Uterus (tissue), 4 donors: ENCODE data around the gene B4GALNT3. TPM values are rescaled to one million over a fixed set of nuclear protein-coding genes. Genes with fewer than 3 reads are reported as not detected.

Experiments
- DNase-seq, 2 donors: peaks; one replicate each; pipeline ENCODE4 v3.0.0-alpha.2; 2019 to 2020
- H3K27ac ChIP-seq, 2 donors: fragments of 200-600 bp; sonication (generic); 1 replicate in 1 of 2; 2 replicates in 1 of 2; pipeline ENCODE4 v1.5.1; 2016 to 2018
- H3K27me3 ChIP-seq, 2 donors: fragments of 200-600 bp; sonication (generic); one replicate each; pipeline ENCODE4 v1.5.1; 2018 to 2019; ENCODE audit warnings: control low read depth in 1 of 2
- H3K36me3 ChIP-seq, 2 donors: fragments of 200-600 bp; sonication (generic); one replicate each; pipeline ENCODE4 v1.5.1; 2019; ENCODE audit warnings: control low read depth in 1 of 2
- H3K4me1 ChIP-seq, 2 donors: fragments of 200-600 bp; sonication (generic); one replicate each; pipeline ENCODE4 v1.5.1; 2018 to 2019; ENCODE audit warnings: control low read depth in 1 of 2
- H3K4me3 ChIP-seq, 2 donors: fragments of 200-600 bp; sonication (generic); 1 replicate in 1 of 2; 2 replicates in 1 of 2; pipeline ENCODE4 v1.5.1; 2018 to 2019; ENCODE audit warnings: mild to moderate bottlenecking in 1 of 2
- H3K9me3 ChIP-seq, 2 donors: fragments of 200-600 bp; sonication (generic); one replicate each; pipeline ENCODE4 v1.5.1; 2019; ENCODE audit warnings: control low read depth in 1 of 2
- POLR2A ChIP-seq, 2 donors: fragments of 450-650 bp; IDR thresholded peaks; one replicate each; pipeline ENCODE4 v1.6.1; 2016; ENCODE audit warnings: antibody characterized with exemption in 2 of 2, mild to moderate bottlenecking in 1 of 2, moderate library complexity in 1 of 2
- intact Hi-C: fragments of 100-400 bp; cut with DNase I; formaldehyde crosslinking; loops from one replicate; pipeline ENCODE4 v1.15.1; 2023; ENCODE audit warnings: low total_unique reads
- total RNA-seq, 4 donors: library from RNA; depleted of rRNA in 3 of 4; stranded (reverse); fragments of >200 nt in 3 of 4; gene quantifications; one replicate each; pipeline versions ENCODE4 v1.1.0 to v1.2.4, GENCODE V29; 2014 to 2023
- TF ChIP-seq, protein P1 (sequence below), 4 experiments: fragments of 200-600 bp in 2 of 4; fragments of 450-650 bp in 2 of 4; sonication (generic) in 2 of 4; IDR thresholded peaks; one replicate each; pipeline ENCODE4 v1.5.1; 2016 to 2019; ENCODE audit warnings: antibody characterized with exemption in 4 of 4, mild to moderate bottlenecking in 2 of 4, moderate library complexity in 1 of 4
- donor health status: DM: yes; HTN: yes; CAD: no.

B4GALNT3 gene
- total RNA-seq, 4 donors from 2014 or later, result 2.2 to 29.2 (median 3.1) TPM

DNA sequence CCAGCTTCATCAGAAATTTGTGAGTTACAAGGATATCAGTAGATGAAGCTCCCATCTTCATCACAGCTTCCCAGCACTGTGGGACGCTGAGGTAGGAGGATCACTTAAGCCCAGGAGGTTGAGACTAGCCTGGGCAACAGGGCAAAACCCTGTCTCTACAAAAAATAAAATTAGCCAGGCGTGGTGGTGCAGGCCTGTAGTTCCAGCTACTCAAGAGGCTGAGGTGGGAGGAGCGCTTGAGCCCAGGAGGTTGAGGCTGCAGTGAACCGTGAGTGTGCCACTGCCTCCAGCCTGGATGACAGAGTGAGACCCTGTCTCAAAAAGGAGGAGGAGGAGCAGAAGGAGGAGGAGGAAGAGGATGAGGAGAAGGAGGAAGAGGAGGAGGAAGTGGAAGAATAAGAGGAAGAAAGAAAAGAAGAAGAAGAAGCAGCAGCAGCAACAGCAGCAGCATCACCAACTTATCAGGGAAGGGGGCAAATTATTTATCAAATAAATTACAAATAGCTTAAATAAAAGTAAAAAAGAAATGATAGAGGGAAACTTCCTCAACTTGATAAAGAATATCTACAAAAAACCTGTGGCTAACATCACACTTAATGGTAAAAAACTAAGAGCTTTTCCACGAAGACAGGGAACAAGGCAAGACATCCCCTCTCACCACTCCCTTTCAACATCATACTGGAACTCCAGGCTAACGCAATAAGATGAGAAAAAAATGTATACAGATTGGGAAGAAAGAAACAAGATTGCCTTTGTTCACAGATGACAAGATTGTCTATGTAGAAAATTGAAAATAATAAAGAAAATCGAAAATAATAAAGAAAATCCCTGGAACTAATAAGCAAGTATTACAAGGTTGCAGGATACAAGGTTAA, 133.9 kb downstream of the B4GALNT3 start:
- TF ChIP-seq, protein P1, sequence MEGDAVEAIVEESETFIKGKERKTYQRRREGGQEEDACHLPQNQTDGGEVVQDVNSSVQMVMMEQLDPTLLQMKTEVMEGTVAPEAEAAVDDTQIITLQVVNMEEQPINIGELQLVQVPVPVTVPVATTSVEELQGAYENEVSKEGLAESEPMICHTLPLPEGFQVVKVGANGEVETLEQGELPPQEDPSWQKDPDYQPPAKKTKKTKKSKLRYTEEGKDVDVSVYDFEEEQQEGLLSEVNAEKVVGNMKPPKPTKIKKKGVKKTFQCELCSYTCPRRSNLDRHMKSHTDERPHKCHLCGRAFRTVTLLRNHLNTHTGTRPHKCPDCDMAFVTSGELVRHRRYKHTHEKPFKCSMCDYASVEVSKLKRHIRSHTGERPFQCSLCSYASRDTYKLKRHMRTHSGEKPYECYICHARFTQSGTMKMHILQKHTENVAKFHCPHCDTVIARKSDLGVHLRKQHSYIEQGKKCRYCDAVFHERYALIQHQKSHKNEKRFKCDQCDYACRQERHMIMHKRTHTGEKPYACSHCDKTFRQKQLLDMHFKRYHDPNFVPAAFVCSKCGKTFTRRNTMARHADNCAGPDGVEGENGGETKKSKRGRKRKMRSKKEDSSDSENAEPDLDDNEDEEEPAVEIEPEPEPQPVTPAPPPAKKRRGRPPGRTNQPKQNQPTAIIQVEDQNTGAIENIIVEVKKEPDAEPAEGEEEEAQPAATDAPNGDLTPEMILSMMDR (IDR thresholded peaks at IDR 0.05), result no peak
- no peak for TF ChIP-seq POLR2A (IDR thresholded peaks at IDR 0.05)
- Histone ChIP-seq H3K9me3 (no peaks in the 10 kb centered on the region), H3K27ac (no peak overlapping the region), H3K27me3 (no peaks in the 10 kb centered on the region), H3K4me3 (no peak overlapping the region), H3K36me3 (no peaks in the 10 kb centered on the region), H3K4me1 (no peaks in the 10 kb centered on the region)
- intact Hi-C loops, result no loop called here
- DNase-seq, result no peak

DNA sequence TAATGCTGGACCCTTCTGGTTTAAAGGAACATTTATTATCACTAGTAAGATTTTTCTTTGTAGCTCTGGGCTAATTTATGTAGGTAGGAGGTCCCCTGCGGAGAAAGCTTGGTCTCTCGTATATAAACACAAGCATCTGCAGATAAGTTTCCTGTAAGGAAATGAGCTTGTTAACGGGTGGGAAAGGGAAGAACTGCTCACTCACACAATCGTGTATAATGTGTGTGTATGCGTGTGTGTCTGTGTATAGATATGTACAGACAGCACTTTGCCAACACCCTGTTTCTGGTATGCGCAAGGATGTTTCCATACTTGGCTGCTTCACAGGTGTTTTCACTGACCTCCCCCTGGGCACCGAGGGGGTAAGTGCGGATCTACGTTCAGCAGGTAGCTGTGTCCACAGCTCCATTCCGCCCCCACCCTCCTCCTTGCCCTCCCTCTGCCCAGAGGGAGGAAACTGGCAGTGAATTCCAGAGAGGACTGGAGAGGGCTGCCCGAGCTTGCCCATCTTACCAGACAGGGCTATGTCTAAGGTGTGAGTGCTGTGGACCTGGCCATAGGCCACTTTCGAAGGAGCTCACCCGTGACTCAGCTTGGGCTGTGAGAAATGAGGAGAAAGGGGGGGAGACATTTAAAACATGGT, 138.3 kb downstream of the B4GALNT3 start:
- no peak overlapping the region for H3K27ac ChIP-seq
- H3K4me1 ChIP-seq, result no peaks in the 10 kb centered on the region
- TF ChIP-seq, protein P1 (IDR thresholded peaks at IDR 0.05), result no peak
- no peak for TF ChIP-seq POLR2A (IDR thresholded peaks at IDR 0.05)
- no peaks in the 10 kb centered on the region for H3K36me3 ChIP-seq
- no peak for DNase-seq
- no peaks in the 10 kb centered on the region for H3K9me3 ChIP-seq
- no peaks in the 10 kb centered on the region for H3K27me3 ChIP-seq
- intact Hi-C loops, result no loop called here
- H3K4me3 ChIP-seq, result no peak overlapping the region

DNA sequence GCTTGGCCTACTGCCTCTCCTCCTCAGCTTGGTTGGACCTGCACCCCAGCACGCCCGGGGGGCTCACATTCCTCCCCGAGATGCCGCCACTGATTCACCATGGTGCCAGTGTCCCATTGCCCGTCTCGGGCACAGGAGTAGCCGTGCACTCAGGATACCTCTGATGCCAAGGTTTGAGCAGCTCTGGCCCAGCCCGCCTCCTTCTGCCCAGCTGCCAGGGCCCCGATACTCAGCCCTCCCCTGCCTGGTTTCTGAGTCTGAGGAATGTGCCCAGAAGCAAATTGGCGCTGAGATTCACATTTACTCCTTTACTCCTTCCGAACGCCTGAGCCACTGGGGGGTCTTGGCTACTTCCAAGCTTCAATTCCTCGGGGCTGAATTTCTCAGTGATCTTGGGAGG, 140.0 kb downstream of the B4GALNT3 start:
- Histone ChIP-seq H3K9me3 (no peaks in the 10 kb centered on the region), H3K27me3 (no peaks in the 10 kb centered on the region), H3K27ac (no peak overlapping the region), H3K36me3 (no peaks in the 10 kb centered on the region), H3K4me1 (no peaks in the 10 kb centered on the region), H3K4me3 (no peak overlapping the region)
- intact Hi-C loops, result no loop called here
- DNase-seq, result no peak
- TF ChIP-seq, protein P1 (IDR thresholded peaks at IDR 0.05), result no peak
- TF ChIP-seq POLR2A (IDR thresholded peaks at IDR 0.05), result no peak

DNA sequence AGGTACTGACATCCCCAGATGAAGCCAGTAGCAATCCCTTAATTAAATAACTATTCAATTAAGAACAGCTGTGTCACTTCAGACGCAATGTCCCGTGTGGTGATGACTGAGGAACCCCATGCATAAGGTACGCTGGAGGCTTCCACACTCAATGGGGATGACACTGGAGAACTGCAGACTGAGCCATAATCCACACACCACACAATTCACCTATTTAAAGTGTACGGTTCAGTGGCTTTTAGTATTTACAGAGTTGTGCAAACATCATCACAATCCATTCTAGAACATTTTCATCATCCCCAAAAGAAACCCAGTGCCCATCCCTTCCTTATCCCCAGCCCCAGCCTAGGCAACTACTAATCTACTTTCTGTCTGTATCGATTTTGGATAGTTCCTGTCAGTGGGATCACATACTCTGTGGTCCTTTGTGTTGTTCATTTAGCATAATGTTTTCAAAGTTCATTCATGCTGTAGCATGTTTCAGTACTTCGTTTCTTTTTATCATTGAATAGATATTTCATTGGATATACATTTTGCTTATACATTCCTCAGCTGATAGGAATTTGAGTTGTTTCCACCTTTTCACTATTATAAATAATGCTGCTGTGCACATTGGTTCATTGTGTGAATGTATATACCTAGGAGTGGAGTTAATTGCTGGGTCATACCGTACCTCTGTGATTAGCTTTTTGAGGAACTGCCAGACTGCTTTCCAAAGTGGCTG, 142.4 kb downstream of the B4GALNT3 start:
- intact Hi-C loops, result no loop called here
- no peak for TF ChIP-seq POLR2A (IDR thresholded peaks at IDR 0.05)
- TF ChIP-seq, protein P1 (IDR thresholded peaks at IDR 0.05), result no peak
- no peak overlapping the region for H3K27ac ChIP-seq
- no peaks in the 10 kb centered on the region for H3K36me3 ChIP-seq
- H3K27me3 ChIP-seq, result no peaks in the 10 kb centered on the region
- H3K9me3 ChIP-seq, result no peaks in the 10 kb centered on the region
- no peak overlapping the region for H3K4me3 ChIP-seq
- H3K4me1 ChIP-seq, result no peaks in the 10 kb centered on the region
- no peak for DNase-seq

DNA sequence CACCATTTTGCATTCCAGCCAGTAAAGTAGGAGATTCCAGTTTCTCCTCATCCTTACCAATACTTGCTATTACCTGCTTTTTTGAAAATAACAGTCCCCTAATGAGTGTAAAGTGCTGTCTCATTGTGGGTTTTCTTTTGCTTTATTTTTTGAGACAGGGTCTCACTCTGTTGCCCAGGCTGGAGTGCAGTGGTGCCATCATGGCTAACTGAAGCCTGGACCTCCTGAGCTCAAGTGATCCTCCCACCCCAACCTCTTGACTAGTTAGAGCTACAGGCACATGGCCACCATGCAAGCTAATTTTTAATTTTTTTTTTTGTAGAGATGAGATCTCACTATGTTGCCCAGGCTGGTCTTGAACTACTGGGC, 142.9 kb downstream of the B4GALNT3 start:
- H3K9me3 ChIP-seq, result no peaks in the 10 kb centered on the region
- H3K36me3 ChIP-seq, result no peaks in the 10 kb centered on the region
- H3K4me1 ChIP-seq, result no peaks in the 10 kb centered on the region
- H3K27ac ChIP-seq, result no peak overlapping the region
- no peak for DNase-seq
- no peak for TF ChIP-seq POLR2A (IDR thresholded peaks at IDR 0.05)
- TF ChIP-seq, protein P1 (IDR thresholded peaks at IDR 0.05), result no peak
- intact Hi-C loops, result no loop called here
- no peak overlapping the region for H3K4me3 ChIP-seq
- no peaks in the 10 kb centered on the region for H3K27me3 ChIP-seq
